Neural cell (in vitro differentiated cells): ENCODE results near the gene TM9SF3. TPM values are rescaled to one million over a fixed set of nuclear protein-coding genes. Genes with fewer than 3 reads are reported as not detected.
"Not testable (repeated sequence)": the region's sequence is repeated elsewhere in the genome, so short reads cannot be mapped to it uniquely, and the experiment has no call there.

Source experiments
- H2AFZ ChIP-seq: fragments of 200-600, 300-800 bp; sonication (generic), shearing (Covaris generic); 2 replicates; pipeline ENCODE4 v1.6.0; 2014; ENCODE audit warnings: low read depth, mild to moderate bottlenecking, antibody characterized with exemption, low read length, moderate library complexity
- H3F3A ChIP-seq: fragments of 200-600 bp; shearing (Covaris generic); 2 replicates; pipeline ENCODE4 v1.6.1; 2016; ENCODE audit warnings: mild to moderate bottlenecking, moderate library complexity, mixed read lengths, antibody characterized with exemption, low read length; ENCODE audit not compliant: insufficient read depth, poor library complexity, severe bottlenecking
- H3K27ac ChIP-seq: fragments of 200-600, 300-800 bp; sonication (generic), shearing (Covaris generic); 2 replicates; pipeline ENCODE4 v1.5.1; 2014; ENCODE audit warnings: mild to moderate bottlenecking, low read length, moderate library complexity
- H3K27me3 ChIP-seq: fragments of 300-800, 200-600 bp; sonication (generic), shearing (Covaris generic); 2 replicates; pipeline ENCODE4 v1.6.0; 2014; ENCODE audit warnings: mild to moderate bottlenecking, low read depth, low read length, moderate library complexity; ENCODE audit not compliant: insufficient read depth
- H3K36me3 ChIP-seq: fragments of 300-800, 200-600 bp; sonication (generic), shearing (Covaris generic); 2 replicates; pipeline ENCODE4 v1.5.1; 2014; ENCODE audit warnings: mild to moderate bottlenecking, antibody characterized with exemption, low read length, moderate library complexity; ENCODE audit not compliant: insufficient read depth
- H3K4me2 ChIP-seq: fragments of 300-800, 200-600 bp; sonication (generic), shearing (Covaris generic); 2 replicates; pipeline ENCODE4 v1.6.0; 2014; ENCODE audit warnings: mild to moderate bottlenecking, low read length
- H3K4me3 ChIP-seq: fragments of 300-800, 200-600 bp; sonication (generic), shearing (Covaris generic); 2 replicates; pipeline ENCODE4 v1.5.1; 2014; ENCODE audit warnings: mild to moderate bottlenecking, low read length, moderate library complexity
- H3K79me2 ChIP-seq: fragments of 200-600 bp; shearing (Covaris generic); replicated peaks from 2 replicates; pipeline ENCODE4 v1.6.0; 2014; ENCODE audit warnings: mild to moderate bottlenecking, low read length, moderate library complexity; ENCODE audit not compliant: insufficient read depth
- H3K9ac ChIP-seq: fragments of 300-800, 200-600 bp; sonication (generic), shearing (Covaris generic); 2 replicates; pipeline ENCODE4 v1.6.1; 2016; ENCODE audit warnings: mild to moderate bottlenecking, low read length, mixed read lengths
- H3K9me2 ChIP-seq: fragments of 200-600 bp; shearing (Covaris generic); 2 replicates; pipeline ENCODE4 v1.6.1; 2016; ENCODE audit warnings: mild to moderate bottlenecking, low read length, mixed read lengths; ENCODE audit not compliant: insufficient read depth
- H3K9me3 ChIP-seq: fragments of 200-600, 300-800 bp; sonication (generic), shearing (Covaris generic); 2 replicates; pipeline ENCODE4 v1.6.1; 2016; ENCODE audit warnings: mild to moderate bottlenecking, mixed run types, low read length, moderate library complexity, mixed read lengths
- H4K20me1 ChIP-seq: fragments of 200-600 bp; shearing (Covaris generic); 2 replicates; pipeline ENCODE4 v1.6.1; 2016; ENCODE audit warnings: mild to moderate bottlenecking, mixed run types; ENCODE audit not compliant: insufficient read depth
- CTCF ChIP-seq: fragments of 450-650 bp; IDR thresholded peaks from 2 replicates; pipeline ENCODE4 v1.5.1; 2014; ENCODE audit warnings: antibody characterized with exemption, mild to moderate bottlenecking, moderate library complexity; ENCODE audit not compliant: poor library complexity, severe bottlenecking
- EP300 ChIP-seq: fragments of 450-650 bp; conservative IDR thresholded peaks from 2 replicates; pipeline ENCODE4 v1.6.1; 2014; ENCODE audit warnings: antibody characterized with exemption, mild to moderate bottlenecking, moderate library complexity; ENCODE audit not compliant: poor library complexity, severe bottlenecking
- EZH2 ChIP-seq: fragments of 200-600, 300-800 bp; shearing (Covaris generic), sonication (generic); IDR thresholded peaks from 2 replicates; pipeline ENCODE4 v1.6.1; 2014; ENCODE audit warnings: antibody characterized with exemption, low read length, borderline replicate concordance, mild to moderate bottlenecking; ENCODE audit not compliant: insufficient read depth, poor library complexity, severe bottlenecking
- MXI1 ChIP-seq: fragments of 450-650 bp; conservative IDR thresholded peaks from 2 replicates; pipeline ENCODE4 v1.6.1; 2014; ENCODE audit warnings: antibody characterized with exemption, mild to moderate bottlenecking; ENCODE audit not compliant: poor library complexity, severe bottlenecking
- POLR2AphosphoS5 ChIP-seq: IDR thresholded peaks from 2 replicates; pipeline ENCODE4 v1.6.1; 2012
- RAD21 ChIP-seq: fragments of 450-650 bp; conservative IDR thresholded peaks from 2 replicates; pipeline ENCODE4 v1.6.1; 2014; ENCODE audit warnings: antibody characterized with exemption, mild to moderate bottlenecking, moderate library complexity
- SMC3 ChIP-seq: fragments of 450-650 bp; conservative IDR thresholded peaks from 2 replicates; pipeline ENCODE4 v1.6.1; 2014; ENCODE audit warnings: antibody characterized with exemption, mild to moderate bottlenecking, moderate library complexity; ENCODE audit not compliant: poor library complexity
- TAF1 ChIP-seq: IDR thresholded peaks from 2 replicates; pipeline ENCODE4 v1.6.1; 2012; ENCODE audit warnings: low read depth
- polyA plus RNA-seq: library from polyadenylated mRNA; depleted of rRNA; stranded (reverse); fragments of >200 nt; gene quantifications from 2 replicates; pipeline ENCODE4 v1.2.3, GENCODE V29; 2014
- TF ChIP-seq, protein P1 (sequence below): IDR thresholded peaks from 2 replicates; pipeline ENCODE4 v1.6.1; 2012; ENCODE audit warnings: borderline replicate concordance

Gene TM9SF3
- polyA plus RNA-seq, 1 donor from 2014 or later = 66.4 TPM

DNA sequence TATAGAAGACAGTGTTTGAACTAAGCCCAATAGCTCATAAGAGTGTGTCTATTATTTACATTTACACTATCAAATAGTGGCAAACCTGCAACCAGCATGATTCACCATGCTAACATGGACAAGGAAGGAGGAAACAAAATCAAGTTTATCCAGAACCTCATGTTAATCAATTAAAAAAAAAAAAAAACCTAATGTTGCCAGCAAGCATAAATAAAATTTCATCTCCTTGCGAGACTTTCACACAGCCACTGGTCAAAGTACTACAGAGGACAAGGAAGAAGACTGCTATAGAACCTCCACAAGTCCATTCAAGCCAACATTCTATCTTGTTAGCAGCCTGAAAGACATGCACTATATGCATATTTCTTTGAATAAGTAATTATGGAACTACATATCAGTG lies 9.7 kb downstream of the TM9SF3 start:
- H3K36me3 ChIP-seq = no peaks in the 10 kb centered on the region
- H3K79me2 ChIP-seq = peaks cover 64% of the 10 kb centered on the region
- H2AFZ ChIP-seq = no peak overlapping the region
- H3K4me2 ChIP-seq = no peak overlapping the region
- no peak overlapping the region for H3K4me3 ChIP-seq
- H3K9me3 ChIP-seq = no peaks in the 10 kb centered on the region
- H3F3A ChIP-seq = no peaks in the 10 kb centered on the region
- TF ChIP-seq TAF1 (no peak), SMC3 (no peak), EP300 (no peak), CTCF (no peak), MXI1 (no peak), RAD21 (no peak), EZH2 (no peak), POLR2AphosphoS5 (no peak)
- TF ChIP-seq, protein P1, sequence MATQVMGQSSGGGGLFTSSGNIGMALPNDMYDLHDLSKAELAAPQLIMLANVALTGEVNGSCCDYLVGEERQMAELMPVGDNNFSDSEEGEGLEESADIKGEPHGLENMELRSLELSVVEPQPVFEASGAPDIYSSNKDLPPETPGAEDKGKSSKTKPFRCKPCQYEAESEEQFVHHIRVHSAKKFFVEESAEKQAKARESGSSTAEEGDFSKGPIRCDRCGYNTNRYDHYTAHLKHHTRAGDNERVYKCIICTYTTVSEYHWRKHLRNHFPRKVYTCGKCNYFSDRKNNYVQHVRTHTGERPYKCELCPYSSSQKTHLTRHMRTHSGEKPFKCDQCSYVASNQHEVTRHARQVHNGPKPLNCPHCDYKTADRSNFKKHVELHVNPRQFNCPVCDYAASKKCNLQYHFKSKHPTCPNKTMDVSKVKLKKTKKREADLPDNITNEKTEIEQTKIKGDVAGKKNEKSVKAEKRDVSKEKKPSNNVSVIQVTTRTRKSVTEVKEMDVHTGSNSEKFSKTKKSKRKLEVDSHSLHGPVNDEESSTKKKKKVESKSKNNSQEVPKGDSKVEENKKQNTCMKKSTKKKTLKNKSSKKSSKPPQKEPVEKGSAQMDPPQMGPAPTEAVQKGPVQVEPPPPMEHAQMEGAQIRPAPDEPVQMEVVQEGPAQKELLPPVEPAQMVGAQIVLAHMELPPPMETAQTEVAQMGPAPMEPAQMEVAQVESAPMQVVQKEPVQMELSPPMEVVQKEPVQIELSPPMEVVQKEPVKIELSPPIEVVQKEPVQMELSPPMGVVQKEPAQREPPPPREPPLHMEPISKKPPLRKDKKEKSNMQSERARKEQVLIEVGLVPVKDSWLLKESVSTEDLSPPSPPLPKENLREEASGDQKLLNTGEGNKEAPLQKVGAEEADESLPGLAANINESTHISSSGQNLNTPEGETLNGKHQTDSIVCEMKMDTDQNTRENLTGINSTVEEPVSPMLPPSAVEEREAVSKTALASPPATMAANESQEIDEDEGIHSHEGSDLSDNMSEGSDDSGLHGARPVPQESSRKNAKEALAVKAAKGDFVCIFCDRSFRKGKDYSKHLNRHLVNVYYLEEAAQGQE = no peak
- no peak overlapping the region for H3K27ac ChIP-seq
- H3K9me2 ChIP-seq = no peaks in the 10 kb centered on the region
- no peaks in the 10 kb centered on the region for H4K20me1 ChIP-seq
- H3K27me3 ChIP-seq = no peaks in the 10 kb centered on the region
- H3K9ac ChIP-seq = no peak overlapping the region

DNA sequence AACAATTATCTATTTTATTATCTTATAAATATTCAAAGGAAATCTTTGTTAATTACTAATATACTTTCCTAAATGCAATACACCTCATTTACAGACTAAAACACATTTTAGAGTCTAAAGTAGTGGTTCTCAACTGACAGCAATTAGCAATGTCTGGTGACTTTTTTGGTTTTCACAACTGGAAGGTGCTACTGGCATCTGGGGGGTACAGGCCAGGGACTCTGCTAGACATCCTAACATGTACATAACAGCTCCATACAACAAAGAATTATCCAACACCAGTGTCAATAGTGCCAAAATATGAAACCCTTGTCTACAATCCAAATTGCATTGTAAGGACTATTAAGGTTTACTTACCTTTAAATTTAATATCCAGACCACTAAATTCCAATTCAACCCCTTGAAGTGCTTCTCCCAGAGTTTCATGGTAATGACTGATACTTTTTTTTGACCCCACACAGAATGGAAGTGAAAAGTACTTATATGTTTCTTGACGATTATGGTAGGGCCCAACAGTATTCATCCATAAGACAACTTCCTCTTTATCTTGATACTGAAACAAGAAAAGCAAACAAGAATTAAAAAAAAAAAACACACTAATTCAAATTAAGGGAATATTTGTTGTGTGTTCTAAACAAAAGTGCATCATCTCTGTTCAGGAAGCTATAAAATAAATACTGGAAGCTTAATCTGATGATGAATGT lies 10.4 kb downstream of the TM9SF3 start:
- no peaks in the 10 kb centered on the region for H3K36me3 ChIP-seq
- H3K9me3 ChIP-seq = no peaks in the 10 kb centered on the region
- H2AFZ ChIP-seq = no peak overlapping the region
- TF ChIP-seq SMC3 = no peak
- no peak for TF ChIP-seq TAF1
- no peak for TF ChIP-seq RAD21
- no peak for TF ChIP-seq MXI1
- TF ChIP-seq, protein P1 = no peak
- no peak for TF ChIP-seq CTCF
- no peak for TF ChIP-seq EZH2
- no peak for TF ChIP-seq POLR2AphosphoS5
- TF ChIP-seq EP300 = no peak
- H3K79me2 ChIP-seq = peaks cover 62% of the 10 kb centered on the region
- H3K9me2 ChIP-seq = no peaks in the 10 kb centered on the region
- H3F3A ChIP-seq = no peaks in the 10 kb centered on the region
- H3K27me3 ChIP-seq = no peaks in the 10 kb centered on the region
- no peak overlapping the region for H3K9ac ChIP-seq
- no peaks in the 10 kb centered on the region for H4K20me1 ChIP-seq
- no peak overlapping the region for H3K4me2 ChIP-seq
- H3K27ac ChIP-seq = no peak overlapping the region
- H3K4me3 ChIP-seq = no peak overlapping the region

DNA sequence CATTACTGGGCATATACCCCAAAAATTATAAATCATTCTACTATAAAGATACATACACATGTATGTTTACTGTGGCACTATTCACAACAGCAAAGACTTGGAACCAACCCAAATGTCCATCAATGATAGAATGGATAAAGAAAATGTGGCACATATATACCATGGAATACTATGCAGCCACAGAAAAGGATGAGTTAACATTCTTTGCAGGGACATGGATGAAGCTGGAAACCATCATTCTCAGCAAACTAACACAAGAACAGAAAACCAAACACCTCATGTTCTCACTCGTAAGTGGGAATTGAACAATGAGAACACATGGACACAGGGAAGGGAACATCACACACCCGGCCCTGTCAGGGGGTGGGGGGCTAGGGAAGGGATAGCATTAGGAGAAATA lies 12.2 kb downstream of the TM9SF3 start:
- H4K20me1 ChIP-seq, H2AFZ ChIP-seq, H3F3A ChIP-seq, H3K9me2 ChIP-seq, H3K27me3 ChIP-seq, H3K4me2 ChIP-seq, H3K4me3 ChIP-seq, H3K9me3 ChIP-seq, H3K36me3 ChIP-seq, H3K27ac ChIP-seq, H3K9ac ChIP-seq: not testable (repeated sequence)
- peaks cover 60% of the 10 kb centered on the region for H3K79me2 ChIP-seq
